NB4 (cell line): ENCODE data around the gene MOGAT3.
"Not testable (repeated sequence)": the region's sequence is repeated elsewhere in the genome, so short reads cannot be mapped to it uniquely, and the experiment has no call there.

ENCODE experiments used
- DNase-seq: peaks from one replicate; pipeline ENCODE4 v3.0.0; 2010; ENCODE audit warnings: low read depth
- H3K4me3 ChIP-seq: one replicate; pipeline ENCODE4 v1.5.1; 2011; ENCODE audit warnings: mild to moderate bottlenecking, low read depth, low read length, moderate library complexity
- CTCF ChIP-seq: IDR thresholded peaks from one replicate; pipeline ENCODE4 v1.5.1; 2012; ENCODE audit warnings: low read depth, low read length
- MAX ChIP-seq: IDR thresholded peaks from 2 replicates; pipeline ENCODE4 v1.6.1; 2011; ENCODE audit warnings: low read depth, low read length
- MYC ChIP-seq: IDR thresholded peaks from 2 replicates; pipeline ENCODE4 v1.6.1; 2011; ENCODE audit warnings: low read depth, low read length
- POLR2A ChIP-seq: IDR thresholded peaks from 2 replicates; pipeline ENCODE4 v1.6.1; 2011; ENCODE audit warnings: mild to moderate bottlenecking; ENCODE audit not compliant: insufficient read length; ENCODE audit errors: extremely low read depth

MOGAT3 gene

DNA sequence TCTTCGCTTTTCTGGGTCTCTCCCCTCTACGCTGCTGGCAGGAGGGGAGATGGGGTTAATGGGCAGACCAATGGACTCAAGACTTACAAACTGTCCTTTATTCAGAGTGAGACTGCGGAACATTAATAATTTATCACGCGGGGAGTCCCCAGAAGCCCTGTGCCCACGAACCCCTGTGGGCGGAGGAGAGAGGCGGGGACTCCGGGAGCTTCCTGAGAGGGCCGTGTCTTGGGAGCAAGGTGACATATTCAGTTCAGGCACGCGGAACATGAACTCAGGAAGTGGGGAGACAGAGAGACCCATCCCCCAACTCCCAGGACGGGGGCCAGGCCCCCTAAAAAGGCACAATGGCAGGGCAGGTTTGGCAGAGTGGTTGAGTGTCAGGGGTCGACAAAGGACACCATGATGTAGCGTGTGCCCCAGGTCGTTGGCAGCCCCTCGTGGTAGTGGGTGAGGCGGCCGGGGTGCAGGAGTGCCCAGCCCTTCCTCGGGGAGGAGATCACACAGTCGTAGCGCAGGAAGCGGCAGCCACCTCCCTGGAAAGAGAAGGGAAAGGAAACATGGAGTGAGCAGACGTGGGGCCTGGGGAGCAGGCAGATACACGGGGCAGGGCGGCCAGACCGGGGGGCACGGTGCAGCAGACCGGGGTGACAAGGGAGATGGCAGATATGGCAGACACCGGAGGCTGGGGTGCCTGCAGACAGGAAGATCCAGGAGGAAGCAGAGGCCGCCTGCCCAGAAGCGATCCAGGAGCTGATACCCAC is 5.2 kb upstream of the MOGAT3 start:
- no peak for DNase-seq
- TF ChIP-seq MYC (no peak), POLR2A (no peak)
- no peak overlapping the region for H3K4me3 ChIP-seq

DNA sequence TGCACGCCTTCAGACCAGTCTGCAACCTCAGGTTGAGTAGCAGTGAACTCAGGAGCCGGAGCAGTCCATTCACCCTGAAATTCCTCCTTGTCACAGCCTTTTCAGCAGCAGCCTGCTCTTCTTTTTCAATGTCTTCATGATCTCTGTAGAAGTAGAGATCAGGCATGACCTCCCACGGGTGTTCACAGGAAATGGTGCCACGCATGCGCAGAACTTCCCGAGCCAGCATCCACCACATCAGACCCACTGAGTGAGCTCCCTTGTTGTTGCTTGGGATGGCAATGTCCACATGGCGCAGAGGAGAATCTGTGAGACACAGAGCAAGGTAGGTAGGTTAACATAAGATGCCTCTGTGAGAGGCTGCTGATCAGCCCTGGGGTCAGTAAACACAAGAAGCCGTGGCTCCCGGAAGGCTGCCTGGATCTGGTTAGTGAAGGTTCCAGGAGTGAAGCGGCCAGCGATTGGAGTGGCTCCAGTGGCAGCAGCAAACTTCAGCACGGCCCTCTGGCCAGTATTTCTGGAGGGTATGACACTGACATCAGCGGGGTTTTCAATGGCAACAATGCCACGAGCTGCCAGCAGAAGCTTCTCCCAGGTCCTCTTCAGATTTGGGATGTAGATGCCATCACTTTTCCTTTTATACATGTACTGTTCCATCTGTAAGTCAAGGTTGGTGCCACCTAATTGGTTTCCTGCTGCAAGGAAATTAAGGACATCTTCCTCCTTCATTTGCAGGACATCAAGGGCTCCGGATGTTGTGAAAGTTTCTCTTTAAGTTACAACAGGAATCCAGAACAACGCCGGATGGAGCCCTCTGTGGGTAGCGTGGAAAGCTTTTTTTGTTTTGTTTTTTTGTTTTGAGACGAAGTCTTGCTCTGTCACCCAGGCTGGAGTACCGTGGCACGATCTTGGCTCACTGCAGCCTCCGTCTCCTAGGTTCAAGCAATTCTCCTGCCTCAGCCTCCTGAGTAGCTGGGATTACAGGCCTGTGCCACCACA is 3.2 kb upstream of the MOGAT3 start:
- DNase-seq: peak; percentile 87
- H3K4me3 ChIP-seq: not testable (repeated sequence)

- no peak overlapping the region for H3K4me3 ChIP-seq
- DNase-seq: no peak
- TF ChIP-seq POLR2A (no peak), MAX (no peak), MYC (no peak), CTCF (no peak)
These were observed 1.7 kb upstream of the MOGAT3 start for GRCh38 chr7:101202603-101202918.

- H3K4me3 ChIP-seq: no peak overlapping the region
- no peak for TF ChIP-seq POLR2A
- no peak for TF ChIP-seq MAX
- no peak for TF ChIP-seq MYC
- TF ChIP-seq CTCF: no peak
- no peak for DNase-seq
These were observed 1.1 kb upstream of the MOGAT3 start for GRCh38 chr7:101201695-101202602.

GRCh38 chr7:101200504-101200861 is 353 bp downstream of the MOGAT3 start:
- no peak overlapping the region for H3K4me3 ChIP-seq
- no peak for TF ChIP-seq CTCF
- TF ChIP-seq POLR2A: no peak
- no peak for TF ChIP-seq MAX
- no peak for TF ChIP-seq MYC
- DNase-seq: no peak

GRCh38 chr7:101199522-101199921 is 1.3 kb downstream of the MOGAT3 start:
- not testable (repeated sequence) for H3K4me3 ChIP-seq, DNase-seq

DNA sequence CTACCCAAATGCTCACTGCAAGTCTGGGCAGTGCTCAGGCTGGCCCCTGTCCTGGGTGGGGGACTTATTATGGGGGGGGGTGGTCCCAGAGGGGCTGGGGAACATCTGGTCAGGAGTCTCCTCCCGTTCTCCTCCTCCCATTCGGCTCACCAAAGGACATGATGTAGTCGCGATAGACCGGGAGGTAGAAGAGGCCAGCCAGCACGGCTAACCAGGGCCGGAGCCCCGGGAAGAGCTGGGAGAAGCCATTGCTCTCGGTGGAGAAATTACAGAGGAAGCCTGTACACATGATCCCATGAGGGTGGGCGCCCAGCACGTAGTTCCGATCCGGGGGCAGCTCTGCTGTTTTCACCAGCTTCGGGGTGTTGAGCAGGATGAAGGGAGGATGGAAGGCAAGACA is 2.4 kb downstream of the MOGAT3 start:
- no peak for DNase-seq
- TF ChIP-seq CTCF: no peak
- TF ChIP-seq POLR2A: no peak
- TF ChIP-seq MYC: no peak

More for the DNA sequence above, 2.4 kb downstream of the MOGAT3 start:
- H3K4me3 ChIP-seq: no peak overlapping the region
